HG03442 (cell line): ENCODE results near the gene AUTS2.

ENCODE experiments used
- ATAC-seq: cut with Tn5 transposase; IDR thresholded peaks from one replicate; pipeline ENCODE4 v1.9.1; 2021; ENCODE audit warnings: mild to moderate bottlenecking, moderate library complexity; ENCODE audit not compliant: unreplicated experiment

The AUTS2 gene

DNA sequence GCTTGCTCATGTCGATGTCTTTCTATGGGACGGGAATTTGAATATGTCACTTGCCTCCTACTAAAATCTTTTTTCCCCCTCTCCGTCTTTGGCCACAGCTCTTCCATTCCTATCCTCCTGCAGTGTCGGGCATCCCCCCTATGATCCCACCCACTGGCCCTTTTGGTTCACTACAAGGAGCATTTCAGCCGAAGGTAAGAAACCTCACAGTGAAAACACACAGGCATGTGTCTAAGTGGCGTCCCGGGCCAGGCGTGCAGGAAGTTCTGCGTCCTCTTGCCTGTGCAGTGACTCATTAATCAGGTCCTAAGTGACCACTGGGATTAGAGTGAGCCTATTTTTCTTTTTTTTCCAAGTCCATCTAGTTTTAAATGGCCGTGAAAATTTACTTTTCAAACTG is 1173.2 kb downstream of the AUTS2 start:
- no peak for ATAC-seq

DNA sequence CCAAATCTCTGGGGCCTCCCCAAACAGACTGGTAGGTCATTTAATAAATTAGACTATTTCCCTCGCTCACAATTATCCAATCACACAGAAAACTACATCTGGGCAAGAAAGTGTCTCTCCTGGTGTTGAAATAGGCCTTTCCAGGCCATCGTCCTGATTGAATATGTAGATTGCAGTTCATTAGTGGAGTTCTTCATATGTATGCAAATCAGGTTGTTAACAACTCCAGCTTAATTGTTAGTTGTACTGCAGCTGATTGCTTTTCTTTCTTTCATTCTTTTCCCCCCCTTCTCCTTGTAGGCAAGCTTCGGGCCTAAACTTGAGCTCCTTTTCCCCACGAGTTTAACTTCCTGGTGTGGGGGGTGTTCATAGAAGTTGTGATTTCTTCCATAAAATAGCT is 1174.6 kb downstream of the AUTS2 start:
- ATAC-seq, result no peak

DNA sequence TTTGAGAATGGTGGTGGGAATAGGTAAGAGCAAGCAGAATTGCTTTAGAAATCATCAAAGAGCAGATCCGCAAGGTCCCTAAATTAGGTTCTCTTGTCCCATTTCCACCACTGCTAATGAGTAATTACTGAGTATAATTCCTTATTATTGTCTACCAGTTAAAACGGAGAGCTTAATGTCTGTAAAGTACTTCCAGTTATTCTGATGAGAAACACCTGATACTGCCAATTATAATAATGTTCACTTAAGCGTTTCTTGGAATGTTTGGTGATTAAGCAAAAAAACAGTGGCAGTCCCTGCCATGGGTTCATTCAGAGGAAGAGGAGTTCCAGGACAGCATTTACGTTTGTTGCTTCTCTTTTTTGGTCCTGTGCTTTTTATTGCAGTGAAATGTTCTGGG is 1175.1 kb downstream of the AUTS2 start:
- ATAC-seq, result no peak

DNA sequence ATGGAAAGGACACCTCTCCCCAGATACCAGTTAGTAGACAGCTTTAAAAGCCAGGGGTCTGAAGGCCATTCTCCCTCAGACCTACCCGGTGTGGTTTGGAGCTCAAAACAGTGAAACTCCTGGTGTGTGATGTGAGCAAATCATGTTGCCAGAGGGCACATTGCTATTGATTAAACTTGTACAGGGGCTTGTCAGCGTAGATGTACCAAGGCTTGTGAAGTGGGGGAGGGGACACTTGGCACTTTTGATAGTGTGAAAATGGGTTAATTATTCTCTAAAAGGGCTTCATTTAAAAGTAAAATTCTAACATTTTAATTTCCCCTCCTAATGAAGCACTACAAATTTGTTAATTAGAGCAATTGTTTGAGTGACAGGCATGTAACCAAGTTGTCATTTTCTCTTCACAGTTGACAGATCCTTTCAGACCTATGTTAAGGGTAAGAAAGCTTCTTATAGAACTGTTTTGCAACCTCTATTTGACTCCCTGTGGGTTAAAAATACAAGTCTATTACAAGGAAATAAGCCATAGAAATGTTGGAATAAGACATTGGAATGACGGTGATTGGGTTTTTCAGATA is 1176.8 kb downstream of the AUTS2 start:
- no peak for ATAC-seq

DNA sequence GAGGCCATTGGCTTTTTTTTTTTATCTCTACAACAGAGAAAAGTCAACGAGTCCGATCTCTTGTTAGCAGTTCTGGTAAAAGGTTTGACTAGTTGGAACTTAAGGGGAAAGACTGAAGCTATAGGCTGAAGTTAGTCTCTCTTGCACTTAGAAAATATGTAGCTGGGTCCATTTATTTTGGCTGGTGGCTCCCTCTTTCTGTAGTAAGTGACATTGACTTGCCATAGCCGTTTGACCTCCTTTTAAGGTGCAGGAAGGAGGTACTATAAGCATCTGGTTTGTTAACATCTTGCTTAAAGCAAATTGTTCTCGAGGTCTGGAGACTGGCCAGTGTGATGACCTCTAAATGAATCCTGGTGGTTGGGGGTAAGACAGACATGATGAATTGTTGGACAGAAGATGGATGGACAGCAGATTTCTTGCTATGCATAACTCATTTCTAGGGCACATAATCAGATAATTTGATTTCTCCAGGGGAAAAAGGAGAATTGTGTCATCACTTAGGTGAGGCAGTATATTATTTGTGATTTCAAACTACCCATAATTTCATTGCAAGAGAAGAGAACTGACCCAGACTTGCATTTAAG is 1177.4 kb downstream of the AUTS2 start:
- ATAC-seq, result peak; percentile 60

DNA sequence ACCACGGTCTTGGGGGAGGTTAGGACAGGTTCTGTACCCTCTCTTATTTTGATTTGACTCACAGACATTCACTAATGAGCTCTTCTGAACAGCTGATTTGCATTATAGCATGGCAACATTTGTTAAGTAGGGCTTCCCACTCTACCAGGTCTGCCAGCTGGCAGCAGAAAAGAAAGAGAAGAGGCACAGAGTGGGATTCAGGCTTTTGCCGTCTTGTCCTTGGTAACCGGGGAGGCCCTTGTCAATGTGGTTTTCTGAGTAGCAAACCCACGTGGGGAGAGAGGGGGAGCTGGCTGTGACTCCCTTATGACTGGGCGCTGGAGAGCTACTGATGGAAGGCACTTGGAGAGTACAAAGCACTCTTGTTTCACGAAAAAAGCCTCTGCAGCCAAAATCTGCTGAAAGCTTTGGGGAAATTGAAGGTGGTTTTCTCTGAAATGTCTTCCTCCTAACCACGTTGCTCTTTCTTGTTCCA is 1178.4 kb downstream of the AUTS2 start:
- peak; percentile 61 for ATAC-seq

DNA sequence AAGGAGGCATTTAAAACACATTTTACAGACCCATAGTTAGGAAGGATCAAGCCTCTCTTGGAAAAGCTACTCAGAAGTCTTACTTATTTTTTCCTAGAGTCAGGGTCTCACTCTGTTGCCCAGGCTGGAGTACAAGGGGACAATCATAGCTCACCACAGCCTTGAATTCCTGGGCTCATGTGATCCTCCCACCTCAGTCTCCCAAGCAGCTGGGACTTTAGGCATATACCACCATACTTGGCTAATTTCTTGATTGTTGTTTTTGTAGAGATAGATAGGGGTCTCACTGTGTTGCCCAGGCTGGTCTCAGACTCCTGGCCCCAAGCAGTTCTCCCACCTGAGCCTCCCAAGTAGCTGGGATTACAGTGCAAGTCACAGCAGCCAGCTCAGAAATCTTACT is 1179.0 kb downstream of the AUTS2 start:
- ATAC-seq, result no peak

DNA sequence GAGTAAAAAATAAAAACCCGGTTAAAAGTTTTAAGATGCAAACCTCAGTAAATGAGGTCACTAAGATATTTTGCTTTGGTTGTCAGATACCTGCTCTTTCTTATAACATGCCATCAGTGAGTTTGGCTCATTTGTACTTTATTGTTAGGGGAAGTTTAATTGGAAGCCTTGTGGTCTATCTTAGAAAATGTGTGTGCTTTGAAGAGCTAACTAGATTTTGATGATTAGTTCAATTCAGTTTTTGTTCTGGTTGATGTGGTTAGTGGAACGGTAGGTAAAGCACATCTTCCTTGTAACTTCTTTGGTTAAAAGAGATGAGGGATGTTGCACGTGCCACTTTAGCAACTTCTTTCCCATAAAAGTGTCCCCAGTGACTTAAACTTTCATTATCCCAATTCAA is 1180.3 kb downstream of the AUTS2 start:
- ATAC-seq, result no peak

DNA sequence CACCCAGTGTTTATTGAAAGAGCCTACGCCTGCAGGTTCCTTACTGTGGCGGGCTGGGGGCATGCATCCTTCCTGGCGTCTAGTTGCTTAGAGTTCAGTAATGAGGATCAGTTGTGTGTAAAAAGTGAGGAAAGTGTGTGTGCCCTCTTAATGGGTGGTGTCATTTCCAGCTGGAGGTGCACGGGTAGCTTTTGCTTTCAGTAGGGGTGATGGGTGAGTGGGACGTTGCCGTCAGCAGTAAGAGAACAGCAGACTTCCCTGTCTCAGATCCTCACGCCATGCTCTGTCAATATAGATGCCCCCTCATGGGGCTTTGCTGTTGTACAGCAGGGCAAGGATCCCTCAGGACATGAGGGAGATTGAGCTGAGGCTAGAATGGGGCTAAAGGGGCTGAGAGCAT is 1181.0 kb downstream of the AUTS2 start:
- no peak for ATAC-seq

DNA sequence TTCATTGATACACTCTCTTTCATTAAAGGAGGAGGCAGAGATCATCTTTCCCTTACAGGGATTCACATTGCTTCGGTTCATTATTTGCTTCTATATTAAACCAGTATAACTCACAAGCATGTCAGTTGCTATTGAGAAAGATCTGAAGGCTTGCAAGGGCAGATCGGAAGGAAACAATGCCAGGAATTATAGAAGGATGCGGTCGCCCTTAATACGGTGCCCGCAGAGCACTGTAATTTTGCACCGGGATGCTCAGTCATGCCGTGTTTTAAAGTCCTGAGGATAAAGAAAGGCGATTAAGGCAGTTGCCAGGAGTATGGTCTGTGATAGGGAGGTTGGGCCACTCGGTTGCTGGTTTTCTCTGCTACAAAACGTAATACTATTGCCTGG is 1183.6 kb downstream of the AUTS2 start:
- no peak for ATAC-seq

DNA sequence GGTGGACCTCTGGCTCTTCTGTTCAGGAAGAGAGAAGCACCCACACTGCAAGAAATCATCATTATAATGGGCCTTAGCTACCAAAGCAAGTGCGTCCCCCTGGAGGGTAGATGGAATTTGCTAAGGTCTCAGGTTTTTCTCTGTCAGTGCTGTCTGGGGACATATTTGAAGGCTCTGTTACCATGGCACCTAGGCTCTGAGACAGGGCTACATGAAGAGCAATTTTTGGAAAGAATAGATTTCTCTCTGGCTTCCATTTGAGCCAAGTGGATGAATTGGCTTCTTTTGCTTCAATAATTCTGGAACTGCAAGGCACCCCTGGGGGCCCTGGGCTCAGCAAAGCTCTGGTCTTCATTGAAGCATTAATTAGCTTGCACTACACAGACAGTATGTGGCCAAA is 1184.5 kb downstream of the AUTS2 start:
- ATAC-seq, result no peak

DNA sequence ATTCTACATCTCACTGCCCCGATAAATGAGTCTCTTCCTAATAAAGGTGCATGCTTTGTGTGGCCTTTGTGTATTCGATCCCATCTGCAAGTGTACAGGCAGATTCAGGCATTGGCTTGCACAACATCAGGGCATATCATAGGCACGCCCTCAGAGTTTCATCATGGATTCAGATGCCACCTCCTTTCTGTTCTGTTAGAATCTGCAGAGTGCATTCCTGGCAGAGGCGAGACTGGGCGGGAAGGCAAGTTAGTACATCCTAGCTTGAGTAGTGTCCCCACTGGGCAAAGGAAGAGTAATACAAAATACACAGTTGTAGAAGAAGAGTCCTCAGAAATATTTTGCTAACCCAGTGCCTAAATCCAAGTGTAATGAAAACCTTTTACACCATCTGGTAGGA is 1187.2 kb downstream of the AUTS2 start:
- ATAC-seq, result no peak

DNA sequence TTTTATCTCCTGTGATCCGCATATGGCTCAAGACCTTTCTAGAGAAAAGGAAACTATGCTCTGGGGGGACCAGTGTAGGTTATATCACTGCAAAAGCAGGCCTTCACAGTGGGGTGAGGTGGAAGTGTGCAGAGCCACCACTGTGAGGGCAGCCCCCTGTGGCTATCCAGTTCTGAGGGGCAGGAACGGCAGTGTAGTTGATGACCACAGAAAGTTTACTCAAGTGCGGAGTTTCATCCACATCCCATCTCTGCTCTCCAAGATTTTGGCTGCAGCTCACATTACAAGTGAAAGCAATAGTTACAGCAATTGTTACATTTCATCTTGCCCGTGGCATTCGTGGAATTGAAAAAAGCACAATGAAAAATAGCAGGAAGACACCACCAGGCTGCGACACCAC is 1187.8 kb downstream of the AUTS2 start:
- no peak for ATAC-seq

DNA sequence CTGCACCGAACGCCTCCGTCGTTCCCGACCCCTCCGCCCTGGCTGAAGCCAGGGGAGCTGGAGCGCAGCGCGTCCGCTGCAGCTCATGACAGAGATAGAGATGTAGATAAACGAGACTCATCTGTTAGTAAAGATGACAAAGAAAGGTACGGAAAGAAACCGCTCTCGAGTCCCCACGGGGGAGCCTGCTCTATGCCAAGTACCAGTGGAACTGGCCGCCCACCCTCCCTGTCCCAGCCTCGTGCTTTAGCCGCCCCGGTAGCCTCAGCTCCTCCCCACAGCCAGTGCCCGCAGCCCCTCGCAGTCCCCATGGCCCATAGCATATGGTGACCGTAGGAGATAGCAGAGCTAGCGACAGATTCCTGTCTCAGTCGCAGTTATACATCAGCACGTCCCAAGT is 1189.0 kb downstream of the AUTS2 start:
- no peak for ATAC-seq

DNA sequence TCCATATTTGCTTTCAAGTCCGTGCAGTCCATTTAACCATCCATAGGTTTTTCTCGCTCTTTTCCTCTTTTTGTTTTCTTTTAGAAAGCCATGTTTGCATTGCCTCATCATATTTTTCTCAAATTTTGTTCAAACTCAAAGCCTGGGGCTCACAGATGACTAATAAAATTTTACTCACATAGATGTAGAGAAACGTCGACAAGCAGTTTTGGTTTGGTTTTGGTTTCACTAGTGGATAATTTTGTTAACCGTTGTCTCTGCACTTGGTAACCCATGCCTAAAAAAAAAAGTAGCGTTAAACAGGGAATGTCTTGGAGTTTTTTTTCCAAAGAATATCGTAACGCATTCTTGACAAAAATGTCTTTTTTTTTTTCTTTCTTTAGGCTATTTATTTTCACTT is 1189.5 kb downstream of the AUTS2 start:
- ATAC-seq, result no peak

DNA sequence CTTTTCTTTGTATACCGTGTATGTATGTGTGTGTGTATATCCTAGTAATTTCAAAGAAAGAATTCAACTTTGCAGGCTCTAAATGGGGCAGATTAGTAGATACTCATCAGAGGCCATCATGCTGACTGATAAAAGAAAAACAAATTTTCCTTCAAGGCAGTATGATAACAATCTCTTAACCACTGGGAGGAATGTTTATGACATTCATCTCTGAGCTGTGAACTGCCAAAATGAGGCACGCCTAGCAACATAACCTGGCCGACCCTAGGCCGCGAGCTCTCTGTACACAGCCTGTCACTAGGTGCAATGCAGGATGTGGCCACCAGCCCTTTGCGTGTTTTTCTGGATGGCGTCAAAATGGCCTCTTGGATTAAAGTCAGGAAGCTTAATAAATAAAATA is 1190.0 kb downstream of the AUTS2 start:
- ATAC-seq, result no peak

DNA sequence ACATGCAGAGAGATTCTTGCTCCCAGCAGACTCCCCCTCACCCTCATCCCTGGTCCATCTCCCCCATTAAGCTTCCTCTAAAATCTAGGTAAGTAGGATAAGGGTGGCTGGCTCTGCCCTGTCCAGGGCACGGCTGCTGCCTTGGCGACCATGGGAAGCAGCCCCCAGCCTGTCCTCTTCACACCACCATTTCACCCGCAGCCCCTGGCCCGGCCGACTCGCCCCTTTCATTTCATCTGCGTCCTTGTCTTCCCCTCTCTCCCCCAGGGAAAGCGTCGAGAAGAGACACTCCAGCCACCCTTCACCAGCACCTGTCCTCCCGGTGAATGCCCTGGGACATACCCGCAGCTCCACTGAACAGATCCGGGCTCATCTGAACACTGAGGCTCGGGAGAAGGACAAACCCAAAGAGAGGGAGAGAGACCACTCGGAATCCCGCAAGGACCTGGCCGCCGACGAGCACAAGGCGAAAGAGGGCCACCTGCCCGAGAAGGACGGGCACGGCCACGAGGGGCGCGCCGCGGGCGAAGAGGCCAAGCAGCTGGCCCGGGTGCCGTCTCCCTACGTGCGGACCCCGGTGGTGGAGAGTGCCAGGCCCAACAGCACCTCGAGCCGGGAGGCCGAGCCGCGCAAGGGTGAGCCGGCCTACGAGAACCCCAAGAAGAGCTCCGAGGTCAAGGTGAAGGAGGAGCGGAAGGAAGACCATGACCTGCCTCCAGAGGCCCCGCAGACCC is 1191.4 kb downstream of the AUTS2 start:
- no peak for ATAC-seq

DNA sequence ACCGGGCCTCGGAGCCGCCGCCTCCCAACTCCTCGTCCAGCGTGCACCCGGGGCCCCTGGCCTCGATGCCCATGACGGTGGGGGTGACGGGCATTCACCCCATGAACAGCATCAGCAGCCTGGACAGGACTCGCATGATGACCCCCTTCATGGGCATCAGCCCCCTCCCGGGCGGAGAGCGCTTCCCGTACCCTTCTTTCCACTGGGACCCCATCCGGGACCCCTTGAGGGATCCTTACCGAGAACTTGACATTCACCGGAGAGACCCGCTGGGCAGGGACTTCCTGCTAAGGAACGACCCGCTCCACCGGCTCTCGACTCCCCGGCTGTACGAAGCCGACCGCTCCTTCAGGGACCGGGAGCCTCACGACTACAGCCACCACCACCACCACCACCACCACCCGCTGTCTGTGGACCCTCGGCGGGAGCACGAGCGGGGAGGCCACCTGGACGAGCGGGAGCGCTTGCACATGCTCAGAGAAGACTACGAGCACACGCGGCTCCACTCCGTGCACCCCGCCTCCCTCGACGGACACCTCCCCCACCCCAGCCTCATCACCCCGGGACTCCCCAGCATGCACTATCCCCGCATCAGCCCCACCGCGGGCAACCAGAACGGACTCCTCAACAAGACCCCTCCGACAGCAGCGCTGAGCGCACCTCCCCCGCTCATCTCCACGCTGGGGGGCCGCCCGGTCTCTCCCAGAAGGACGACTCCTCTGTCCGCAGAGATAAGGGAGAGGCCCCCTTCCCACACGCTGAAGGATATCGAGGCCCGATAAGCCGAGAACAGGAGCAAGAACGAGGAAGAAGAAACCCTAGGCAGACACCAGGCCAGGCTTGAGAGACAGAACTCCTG is 1192.2 kb downstream of the AUTS2 start:
- ATAC-seq, result no peak

DNA sequence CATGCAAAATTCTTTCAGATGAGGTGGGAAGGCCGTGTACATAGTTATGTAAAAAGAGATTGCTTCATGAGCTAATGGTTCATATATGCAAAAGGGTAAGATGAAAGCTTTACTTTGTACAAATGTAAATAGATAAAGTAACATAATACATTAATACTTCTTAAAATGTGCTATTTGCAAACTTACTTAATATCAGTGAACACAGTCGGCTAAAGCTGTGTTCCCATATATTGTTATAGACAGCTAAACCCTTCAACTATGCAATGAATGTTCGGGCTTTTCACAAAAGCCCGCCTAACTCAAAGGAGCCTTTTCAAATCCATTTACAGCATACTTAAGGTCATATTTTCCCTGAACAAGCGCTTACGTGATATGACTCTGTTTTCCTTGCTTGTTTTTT is 1193.1 kb downstream of the AUTS2 start:
- ATAC-seq, result no peak

DNA sequence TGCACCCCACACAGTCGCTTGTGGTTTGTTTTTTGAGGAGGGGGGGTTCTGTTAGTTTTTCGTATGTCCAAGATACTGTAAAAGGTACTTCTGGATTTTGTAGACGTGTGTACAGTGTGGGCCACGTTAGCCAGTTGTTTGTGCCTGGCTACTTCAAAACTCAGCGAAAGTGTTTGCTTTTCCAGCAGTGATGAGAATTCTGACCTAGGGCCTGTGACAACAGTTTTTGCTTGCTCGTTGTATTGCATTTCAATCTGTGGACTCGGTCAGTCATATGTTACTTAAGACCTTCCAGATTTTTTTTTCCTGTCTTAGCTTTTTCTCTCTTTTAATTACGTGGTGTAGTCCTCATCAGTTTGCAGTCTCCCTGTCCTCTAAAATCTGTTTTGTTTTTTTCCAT is 1194.8 kb downstream of the AUTS2 start:
- ATAC-seq, result no peak

DNA sequence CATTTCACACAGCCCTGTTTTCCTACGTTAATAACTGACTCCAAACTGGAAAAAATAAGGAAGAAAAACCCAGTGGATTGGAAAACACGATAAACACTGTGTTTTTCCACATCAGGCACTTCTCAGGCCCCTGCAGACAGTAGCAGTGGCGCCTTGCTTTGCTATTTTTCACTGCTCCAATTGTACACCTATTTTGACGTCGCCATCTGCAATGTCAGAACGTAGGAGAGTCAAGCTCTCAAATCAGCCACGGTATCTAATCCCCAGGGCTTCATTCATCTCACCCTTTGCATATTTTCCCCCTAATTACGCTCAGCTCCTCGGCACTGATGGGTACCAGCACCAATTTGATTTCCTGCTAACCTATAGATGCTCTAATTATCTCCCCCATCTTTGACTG is 1195.5 kb downstream of the AUTS2 start:
- no peak for ATAC-seq

DNA sequence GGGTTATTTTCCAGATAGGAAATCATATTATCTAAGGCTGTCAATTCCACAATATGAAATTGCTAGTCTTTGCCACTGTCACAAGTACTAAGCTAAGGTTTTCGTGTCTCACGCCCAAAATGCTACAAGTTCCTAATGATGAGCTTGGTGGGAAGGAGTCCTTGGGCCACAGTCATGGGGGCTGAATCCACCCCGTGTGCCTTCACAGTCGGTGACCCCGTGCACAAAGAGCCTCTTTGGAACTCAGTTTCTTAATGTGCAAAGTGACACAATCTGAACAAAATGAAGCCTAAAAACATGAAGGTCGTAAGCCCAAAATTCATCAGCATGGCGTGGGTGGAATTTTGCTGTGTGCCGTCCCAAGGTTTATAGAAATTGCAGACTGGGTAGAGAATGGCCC is 1196.7 kb downstream of the AUTS2 start:
- ATAC-seq, result no peak
